Loucy (cell line): Measurements from ENCODE around the gene RNU6-9.

Source experiments
- EZH2phosphoT487 ChIP-seq: fragments of 200-600 bp; IDR thresholded peaks from 2 replicates; pipeline ENCODE4 v1.6.1; 2018; ENCODE audit warnings: antibody characterized with exemption, mild to moderate bottlenecking, moderate library complexity, borderline replicate concordance
- TF ChIP-seq, protein P1 (sequence below): fragments of 200-600 bp; sonication (generic); conservative IDR thresholded peaks from 2 replicates; pipeline ENCODE4 v1.5.1; 2014; ENCODE audit warnings: mild to moderate bottlenecking, antibody characterized with exemption, low read length

DNA sequence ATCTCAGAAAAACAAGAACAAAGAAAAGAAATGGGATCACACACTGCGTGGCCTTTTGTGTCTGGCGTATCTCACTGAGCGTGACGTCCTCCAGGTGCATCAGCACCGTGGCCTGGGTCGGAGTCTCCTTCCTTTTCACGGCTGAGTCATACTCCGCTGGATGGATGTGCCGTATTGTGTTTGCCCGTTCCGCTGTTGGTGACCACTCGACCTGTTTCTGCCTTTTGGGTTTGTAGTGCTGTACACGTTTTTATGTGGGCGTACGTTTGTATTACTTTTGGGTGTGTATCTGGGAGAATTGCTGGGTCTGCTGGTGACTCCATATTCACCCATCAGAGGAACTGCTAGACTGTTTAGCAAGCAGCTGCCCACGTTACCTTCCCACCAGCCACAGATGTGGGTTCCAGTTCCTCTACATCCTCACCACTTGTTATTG lies 44.0 kb downstream of the RNU6-9 start:
- TF ChIP-seq, protein P1, sequence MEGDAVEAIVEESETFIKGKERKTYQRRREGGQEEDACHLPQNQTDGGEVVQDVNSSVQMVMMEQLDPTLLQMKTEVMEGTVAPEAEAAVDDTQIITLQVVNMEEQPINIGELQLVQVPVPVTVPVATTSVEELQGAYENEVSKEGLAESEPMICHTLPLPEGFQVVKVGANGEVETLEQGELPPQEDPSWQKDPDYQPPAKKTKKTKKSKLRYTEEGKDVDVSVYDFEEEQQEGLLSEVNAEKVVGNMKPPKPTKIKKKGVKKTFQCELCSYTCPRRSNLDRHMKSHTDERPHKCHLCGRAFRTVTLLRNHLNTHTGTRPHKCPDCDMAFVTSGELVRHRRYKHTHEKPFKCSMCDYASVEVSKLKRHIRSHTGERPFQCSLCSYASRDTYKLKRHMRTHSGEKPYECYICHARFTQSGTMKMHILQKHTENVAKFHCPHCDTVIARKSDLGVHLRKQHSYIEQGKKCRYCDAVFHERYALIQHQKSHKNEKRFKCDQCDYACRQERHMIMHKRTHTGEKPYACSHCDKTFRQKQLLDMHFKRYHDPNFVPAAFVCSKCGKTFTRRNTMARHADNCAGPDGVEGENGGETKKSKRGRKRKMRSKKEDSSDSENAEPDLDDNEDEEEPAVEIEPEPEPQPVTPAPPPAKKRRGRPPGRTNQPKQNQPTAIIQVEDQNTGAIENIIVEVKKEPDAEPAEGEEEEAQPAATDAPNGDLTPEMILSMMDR = no peak
- no peak for TF ChIP-seq EZH2phosphoT487
